GM12878 (cell line): ENCODE data around the gene NOL4L. TPM values are rescaled to one million over a fixed set of nuclear protein-coding genes. Genes with fewer than 3 reads are reported as not detected.

Experiments used
- USF1 ChIP-seq: IDR thresholded peaks from 2 replicates; pipeline ENCODE4 v1.6.1; 2011; ENCODE audit warnings: borderline replicate concordance, low read depth, mild to moderate bottlenecking, moderate library complexity, mixed read lengths, low read length; ENCODE audit not compliant: insufficient read depth; ENCODE audit errors: extremely low read length
- polyA plus RNA-seq, 11 experiments: library from polyadenylated mRNA; depleted of rRNA in 4 of 11; unstranded in 6 of 11; stranded (reverse) in 5 of 11; fragments of >200 nt; fragmentation: Nextera tagmentation in 4 of 11; fragmentation: Illumina TruSeq in 1 of 11; extraction: Ambion mirVana in 4 of 11; extraction: Trizol in 1 of 11; gene quantifications; 1 replicate in 1 of 11; 2 replicates in 10 of 11; pipeline versions ENCODE4 v1.2.1 to v1.2.3, GENCODE V29; 2011 to 2016; ENCODE audit warnings: inconsistent platforms in 2 of 11, missing spikeins in 2 of 11, low read depth in 1 of 11
- total RNA-seq, 4 experiments: library from RNA; depleted of rRNA in 3 of 4; stranded (reverse); fragments of >200 nt in 3 of 4; fragmentation: Illumina TruSeq in 1 of 4; extraction: Trizol in 1 of 4; gene quantifications; 2 replicates each; pipeline versions ENCODE4 v1.2.1 to v1.2.3, GENCODE V29; 2013 to 2021

NOL4L gene
- total and polyA plus RNA-seq, 10 of the 15 experiments (the other 5 are each of a cell fraction or from before 2014, with no cell fraction given), result 2.3 to 24.0 (median 8.0) TPM

GRCh38 chr20:32395066-32395465 is 190.1 kb downstream of the NOL4L start (continued):
- TF ChIP-seq USF1, result no peak

Other genes with a start within 250 kb of the NOL4L start
- 43.5 and 47.9 TPM in 2 replicates for gene ASXL1, start 227.0 kb downstream of the NOL4L start, total RNA-seq (2014; rRNA removed)
- gene ASXL1, start 227.0 kb downstream of the NOL4L start, total RNA-seq (2014; rRNA removed; fragmentation: Illumina TruSeq; extraction: Trizol), result 41.2 and 44.3 TPM in 2 replicates
- gene ASXL1, start 227.0 kb downstream of the NOL4L start, total RNA-seq (2021), result 86.0 and 87.6 TPM in 2 replicates
- gene ASXL1, start 227.0 kb downstream of the NOL4L start, polyA plus RNA-seq (2011; rRNA removed), result 43.8 and 53.0 TPM in 2 replicates
- 51.8 and 64.0 TPM in 2 replicates for gene ASXL1, start 227.0 kb downstream of the NOL4L start, polyA plus RNA-seq (2014; fragmentation: Illumina TruSeq; extraction: Trizol)
- 10 to 100 TPM; 11.0 to 14.8 TPM for gene ASXL1, start 227.0 kb downstream of the NOL4L start, polyA plus RNA-seq (2014; fragmentation: Nextera tagmentation; extraction: Ambion mirVana)
- 60.5 and 62.4 TPM in 2 replicates for gene ASXL1, start 227.0 kb downstream of the NOL4L start, polyA plus RNA-seq (2014; rRNA removed)
- gene ASXL1, start 227.0 kb downstream of the NOL4L start, polyA plus RNA-seq (2016; fragmentation: Nextera tagmentation; extraction: Ambion mirVana), result 10 to 100 TPM; 60.7 to 68.0 TPM
- gene C20orf203, start 88.6 kb upstream of the NOL4L start, total RNA-seq (2014; rRNA removed), result not detected in 2 replicates
- not detected in 2 replicates for gene C20orf203, start 88.6 kb upstream of the NOL4L start, total RNA-seq (2014; rRNA removed; fragmentation: Illumina TruSeq; extraction: Trizol)
- not detected in 2 replicates for gene C20orf203, start 88.6 kb upstream of the NOL4L start, total RNA-seq (2021)
- gene C20orf203, start 88.6 kb upstream of the NOL4L start, polyA plus RNA-seq (2011; rRNA removed), result 0.03 TPM in 1 of 2 replicates, not detected in the other
- not detected in 2 replicates for gene C20orf203, start 88.6 kb upstream of the NOL4L start, polyA plus RNA-seq (2014; fragmentation: Illumina TruSeq; extraction: Trizol)
- gene C20orf203, start 88.6 kb upstream of the NOL4L start, polyA plus RNA-seq (2014; fragmentation: Nextera tagmentation; extraction: Ambion mirVana), result not detected
- not detected in 2 replicates for gene C20orf203, start 88.6 kb upstream of the NOL4L start, polyA plus RNA-seq (2014; rRNA removed)
- gene C20orf203, start 88.6 kb upstream of the NOL4L start, polyA plus RNA-seq (2016; fragmentation: Nextera tagmentation; extraction: Ambion mirVana), result not detected
- gene COMMD7, start 158.1 kb upstream of the NOL4L start, total RNA-seq (2014; rRNA removed), result 24.7 and 25.0 TPM in 2 replicates
- 20.7 and 21.4 TPM in 2 replicates for gene COMMD7, start 158.1 kb upstream of the NOL4L start, total RNA-seq (2014; rRNA removed; fragmentation: Illumina TruSeq; extraction: Trizol)
- 26.5 and 27.2 TPM in 2 replicates for gene COMMD7, start 158.1 kb upstream of the NOL4L start, total RNA-seq (2021)
- gene COMMD7, start 158.1 kb upstream of the NOL4L start, polyA plus RNA-seq (2011; rRNA removed), result 26.3 and 28.3 TPM in 2 replicates
- gene COMMD7, start 158.1 kb upstream of the NOL4L start, polyA plus RNA-seq (2014; fragmentation: Illumina TruSeq; extraction: Trizol), result 32.0 and 41.2 TPM in 2 replicates
- 10 to 100 TPM in 1 of 2 experiments, 1 to 10 TPM in 1; 9.1 to 19.4 TPM for gene COMMD7, start 158.1 kb upstream of the NOL4L start, polyA plus RNA-seq (2014; fragmentation: Nextera tagmentation; extraction: Ambion mirVana)
- 32.4 and 34.7 TPM in 2 replicates for gene COMMD7, start 158.1 kb upstream of the NOL4L start, polyA plus RNA-seq (2014; rRNA removed)
- gene COMMD7, start 158.1 kb upstream of the NOL4L start, polyA plus RNA-seq (2016; fragmentation: Nextera tagmentation; extraction: Ambion mirVana), result 10 to 100 TPM; 55.5 to 61.0 TPM
- gene DNMT3B, start 177.1 kb upstream of the NOL4L start, total RNA-seq (2014; rRNA removed), result 1.1 and 1.6 TPM in 2 replicates
- gene DNMT3B, start 177.1 kb upstream of the NOL4L start, total RNA-seq (2014; rRNA removed; fragmentation: Illumina TruSeq; extraction: Trizol), result 1.2 TPM in 2 replicates
- 1.8 and 1.9 TPM in 2 replicates for gene DNMT3B, start 177.1 kb upstream of the NOL4L start, total RNA-seq (2021)
- 0.22 and 0.24 TPM in 2 replicates for gene DNMT3B, start 177.1 kb upstream of the NOL4L start, polyA plus RNA-seq (2011; rRNA removed)
- gene DNMT3B, start 177.1 kb upstream of the NOL4L start, polyA plus RNA-seq (2014; fragmentation: Illumina TruSeq; extraction: Trizol), result 0.82 and 1.4 TPM in 2 replicates
- under 1 TPM; 0.23 to 0.33 TPM for gene DNMT3B, start 177.1 kb upstream of the NOL4L start, polyA plus RNA-seq (2014; fragmentation: Nextera tagmentation; extraction: Ambion mirVana)
- gene DNMT3B, start 177.1 kb upstream of the NOL4L start, polyA plus RNA-seq (2014; rRNA removed), result 1.7 and 1.9 TPM in 2 replicates
- 1 to 10 TPM in 1 of 2 experiments, under 1 TPM in 1; 0.82 to 1.5 TPM for gene DNMT3B, start 177.1 kb upstream of the NOL4L start, polyA plus RNA-seq (2016; fragmentation: Nextera tagmentation; extraction: Ambion mirVana)
- gene MAPRE1, start 234.6 kb upstream of the NOL4L start, total RNA-seq (2014; rRNA removed), result 85.2 and 108 TPM in 2 replicates
- gene MAPRE1, start 234.6 kb upstream of the NOL4L start, total RNA-seq (2014; rRNA removed; fragmentation: Illumina TruSeq; extraction: Trizol), result 83.2 and 89.2 TPM in 2 replicates
- 133 TPM in 2 replicates for gene MAPRE1, start 234.6 kb upstream of the NOL4L start, total RNA-seq (2021)
- gene MAPRE1, start 234.6 kb upstream of the NOL4L start, polyA plus RNA-seq (2011; rRNA removed), result 117 and 137 TPM in 2 replicates
- 151 and 168 TPM in 2 replicates for gene MAPRE1, start 234.6 kb upstream of the NOL4L start, polyA plus RNA-seq (2014; fragmentation: Illumina TruSeq; extraction: Trizol)
- gene MAPRE1, start 234.6 kb upstream of the NOL4L start, polyA plus RNA-seq (2014; fragmentation: Nextera tagmentation; extraction: Ambion mirVana), result 100 to 1,000 TPM; 128 to 142 TPM
- gene MAPRE1, start 234.6 kb upstream of the NOL4L start, polyA plus RNA-seq (2014; rRNA removed), result 108 and 117 TPM in 2 replicates
- 100 to 1,000 TPM; 108 to 109 TPM for gene MAPRE1, start 234.6 kb upstream of the NOL4L start, polyA plus RNA-seq (2016; fragmentation: Nextera tagmentation; extraction: Ambion mirVana)